KMS-11 (cell line): Measurements from ENCODE around the gene NABP2.

Experiments used
- H2AFZ ChIP-seq: fragments of 200-600 bp; sonication (generic); 2 replicates; pipeline ENCODE4 v1.6.1; 2016; ENCODE audit warnings: antibody characterized with exemption, mixed run types, low read depth
- H3K27ac ChIP-seq: fragments of 200-600 bp; sonication (generic); 2 replicates; pipeline ENCODE4 v1.6.1; 2016; ENCODE audit warnings: mild to moderate bottlenecking, mixed run types
- H3K27me3 ChIP-seq: fragments of 200-600 bp; sonication (generic); 2 replicates; pipeline ENCODE4 v1.6.1; 2017; ENCODE audit warnings: mild to moderate bottlenecking, low read depth, mixed run types, moderate library complexity; ENCODE audit not compliant: insufficient read depth
- H3K36me3 ChIP-seq: fragments of 200-600 bp; sonication (generic); 2 replicates; pipeline ENCODE4 v1.6.1; 2017; ENCODE audit warnings: mild to moderate bottlenecking, mixed run types; ENCODE audit not compliant: insufficient read depth
- H3K4me1 ChIP-seq: fragments of 200-600 bp; sonication (generic); 2 replicates; pipeline ENCODE4 v1.6.1; 2016; ENCODE audit warnings: mild to moderate bottlenecking, low read depth, mixed run types; ENCODE audit not compliant: poor library complexity, severe bottlenecking
- H3K4me2 ChIP-seq: fragments of 200-600 bp; sonication (generic); 2 replicates; pipeline ENCODE4 v1.7.0; 2016; ENCODE audit warnings: mild to moderate bottlenecking, mixed run types
- H3K4me3 ChIP-seq: fragments of 200-600 bp; sonication (generic); IDR thresholded peaks from 2 replicates; pipeline ENCODE4 v1.6.1; 2017; ENCODE audit warnings: low read depth, low read length, mixed read lengths; ENCODE audit not compliant: insufficient read depth
- H3K79me2 ChIP-seq: fragments of 200-600 bp; sonication (generic); 2 replicates; pipeline ENCODE4 v1.6.1; 2016; ENCODE audit warnings: low read depth, mixed run types; ENCODE audit not compliant: insufficient read depth
- H3K9ac ChIP-seq: fragments of 200-600 bp; sonication (generic); 2 replicates; pipeline ENCODE4 v1.6.1; 2016; ENCODE audit warnings: mild to moderate bottlenecking, mixed run types
- H4K20me1 ChIP-seq: fragments of 200-600 bp; sonication (generic); 2 replicates; pipeline ENCODE4 v1.6.1; 2016; ENCODE audit warnings: mild to moderate bottlenecking, mixed run types; ENCODE audit not compliant: insufficient read depth
- TF ChIP-seq, protein P1 (sequence below): fragments of 200-600 bp; sonication (generic); conservative IDR thresholded peaks from 2 replicates; pipeline ENCODE4 v1.6.1; 2017; ENCODE audit warnings: low read depth, mild to moderate bottlenecking, antibody characterized with exemption, low read length, moderate library complexity, mixed read lengths

NABP2 gene

DNA sequence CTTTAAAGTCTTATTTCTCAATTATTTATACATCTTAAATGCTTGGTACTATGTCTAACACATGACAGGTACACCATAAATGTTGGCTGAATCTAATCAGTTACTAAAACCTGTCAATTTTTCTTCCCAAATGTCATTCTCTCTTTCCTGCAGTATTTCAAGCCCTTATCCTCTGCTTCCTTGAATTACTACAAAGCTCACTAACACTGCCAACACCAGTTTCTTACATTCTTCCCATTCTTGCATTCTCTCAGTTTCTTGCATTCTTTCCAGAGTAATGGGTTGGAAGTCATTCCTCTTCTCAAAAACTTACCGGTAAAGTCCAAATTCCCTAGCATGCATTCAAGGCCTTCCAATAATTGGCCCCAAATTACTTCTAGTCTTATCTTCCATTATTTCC lies 25.3 kb upstream of the NABP2 start:
- Histone ChIP-seq H3K4me2 (no peak overlapping the region), H3K79me2 (no peaks in the 10 kb centered on the region), H3K27ac (no peak overlapping the region), H3K27me3 (no peaks in the 10 kb centered on the region), H3K9ac (no peak overlapping the region), H3K36me3 (no peaks in the 10 kb centered on the region), H2AFZ (no peak overlapping the region), H3K4me3 (no peak overlapping the region), H3K4me1 (peaks cover 5% of the 10 kb centered on the region), H4K20me1 (no peaks in the 10 kb centered on the region)
- TF ChIP-seq, protein P1, sequence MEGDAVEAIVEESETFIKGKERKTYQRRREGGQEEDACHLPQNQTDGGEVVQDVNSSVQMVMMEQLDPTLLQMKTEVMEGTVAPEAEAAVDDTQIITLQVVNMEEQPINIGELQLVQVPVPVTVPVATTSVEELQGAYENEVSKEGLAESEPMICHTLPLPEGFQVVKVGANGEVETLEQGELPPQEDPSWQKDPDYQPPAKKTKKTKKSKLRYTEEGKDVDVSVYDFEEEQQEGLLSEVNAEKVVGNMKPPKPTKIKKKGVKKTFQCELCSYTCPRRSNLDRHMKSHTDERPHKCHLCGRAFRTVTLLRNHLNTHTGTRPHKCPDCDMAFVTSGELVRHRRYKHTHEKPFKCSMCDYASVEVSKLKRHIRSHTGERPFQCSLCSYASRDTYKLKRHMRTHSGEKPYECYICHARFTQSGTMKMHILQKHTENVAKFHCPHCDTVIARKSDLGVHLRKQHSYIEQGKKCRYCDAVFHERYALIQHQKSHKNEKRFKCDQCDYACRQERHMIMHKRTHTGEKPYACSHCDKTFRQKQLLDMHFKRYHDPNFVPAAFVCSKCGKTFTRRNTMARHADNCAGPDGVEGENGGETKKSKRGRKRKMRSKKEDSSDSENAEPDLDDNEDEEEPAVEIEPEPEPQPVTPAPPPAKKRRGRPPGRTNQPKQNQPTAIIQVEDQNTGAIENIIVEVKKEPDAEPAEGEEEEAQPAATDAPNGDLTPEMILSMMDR, result no peak

DNA sequence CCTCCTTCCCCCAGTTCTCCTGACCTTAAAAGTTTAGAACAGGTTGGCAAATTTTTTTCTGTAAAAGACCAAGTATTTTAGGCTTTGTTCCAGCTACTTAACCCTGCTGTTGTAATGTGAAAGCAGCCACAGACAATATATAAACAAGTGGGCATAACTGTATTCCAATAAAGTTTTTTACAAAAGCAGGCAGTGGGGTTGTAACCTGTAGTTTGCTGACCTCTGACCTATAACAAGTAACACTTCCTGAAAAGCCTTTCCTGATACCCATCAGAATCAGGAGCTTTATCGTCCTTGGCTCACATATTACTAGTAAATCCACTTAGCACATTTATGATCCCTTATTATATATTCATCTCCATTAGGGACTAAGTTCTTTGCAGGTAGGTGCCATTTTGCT lies 21.8 kb upstream of the NABP2 start:
- H3K36me3 ChIP-seq, result no peaks in the 10 kb centered on the region
- H3K9ac ChIP-seq, result no peak overlapping the region
- no peak overlapping the region for H2AFZ ChIP-seq
- TF ChIP-seq, protein P1, result no peak
- peaks cover 5% of the 10 kb centered on the region for H3K4me1 ChIP-seq
- H4K20me1 ChIP-seq, result no peaks in the 10 kb centered on the region
- H3K27me3 ChIP-seq, result no peaks in the 10 kb centered on the region
- no peak overlapping the region for H3K4me3 ChIP-seq
- no peaks in the 10 kb centered on the region for H3K79me2 ChIP-seq
- H3K27ac ChIP-seq, result no peak overlapping the region
- no peak overlapping the region for H3K4me2 ChIP-seq

DNA sequence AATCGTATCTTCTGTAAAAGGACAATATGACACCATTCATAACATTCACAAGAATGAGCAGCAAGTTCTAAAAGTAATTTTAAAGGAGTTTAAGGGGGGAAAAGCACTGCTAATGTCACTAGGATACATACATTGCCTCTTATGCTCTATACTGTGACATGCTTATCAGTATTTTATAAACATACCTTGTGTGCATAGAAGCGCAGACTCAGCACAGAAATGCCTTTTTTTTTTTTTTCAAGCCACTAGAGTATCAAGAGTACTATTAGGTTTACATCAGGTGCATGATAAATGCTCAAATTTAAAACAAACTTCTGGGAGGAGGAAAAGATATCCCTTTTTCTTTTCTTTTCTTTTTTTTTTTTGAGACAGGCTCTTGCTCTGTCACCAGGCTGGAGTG lies 21.3 kb upstream of the NABP2 start:
- H3K9ac ChIP-seq, result no peak overlapping the region
- no peaks in the 10 kb centered on the region for H3K36me3 ChIP-seq
- H3K4me3 ChIP-seq, result no peak overlapping the region
- peaks cover 5% of the 10 kb centered on the region for H3K4me1 ChIP-seq
- H2AFZ ChIP-seq, result no peak overlapping the region
- H3K4me2 ChIP-seq, result no peak overlapping the region
- TF ChIP-seq, protein P1, result no peak
- H3K27me3 ChIP-seq, result no peaks in the 10 kb centered on the region
- H3K79me2 ChIP-seq, result no peaks in the 10 kb centered on the region
- H3K27ac ChIP-seq, result no peak overlapping the region
- no peaks in the 10 kb centered on the region for H4K20me1 ChIP-seq

DNA sequence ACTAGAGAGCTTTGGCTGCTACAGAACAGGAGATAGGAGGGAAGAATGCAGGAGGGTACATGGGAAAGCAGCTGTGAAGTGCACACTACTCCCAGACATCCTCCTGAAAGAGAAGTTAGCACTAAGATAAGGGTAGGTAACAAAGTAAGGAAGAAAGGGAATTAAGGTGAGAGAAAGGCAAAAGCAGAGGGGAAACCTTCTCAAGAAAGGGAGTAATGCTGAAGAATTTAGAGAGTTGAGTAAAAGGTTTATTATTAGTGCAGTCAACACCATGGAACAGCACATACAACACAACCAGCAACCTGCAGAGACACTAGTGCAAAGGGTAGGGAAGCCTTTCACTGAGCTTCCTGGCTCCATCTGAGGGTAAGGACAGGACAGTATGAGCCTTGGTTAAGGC lies 19.9 kb upstream of the NABP2 start:
- peaks cover 5% of the 10 kb centered on the region for H3K4me1 ChIP-seq
- no peak overlapping the region for H3K4me3 ChIP-seq
- H3K27me3 ChIP-seq, result no peaks in the 10 kb centered on the region
- no peaks in the 10 kb centered on the region for H3K36me3 ChIP-seq
- TF ChIP-seq, protein P1, result no peak
- no peak overlapping the region for H3K9ac ChIP-seq
- no peak overlapping the region for H3K27ac ChIP-seq
- no peak overlapping the region for H2AFZ ChIP-seq
- no peak overlapping the region for H3K4me2 ChIP-seq
- no peaks in the 10 kb centered on the region for H4K20me1 ChIP-seq
- no peaks in the 10 kb centered on the region for H3K79me2 ChIP-seq
